Measurements from ENCODE around the gene HS6ST1.
"Not testable (repeated sequence)": the region's sequence is repeated elsewhere in the genome, so short reads cannot be mapped to it uniquely, and the experiment has no call there.

The HS6ST1 gene

DNA sequence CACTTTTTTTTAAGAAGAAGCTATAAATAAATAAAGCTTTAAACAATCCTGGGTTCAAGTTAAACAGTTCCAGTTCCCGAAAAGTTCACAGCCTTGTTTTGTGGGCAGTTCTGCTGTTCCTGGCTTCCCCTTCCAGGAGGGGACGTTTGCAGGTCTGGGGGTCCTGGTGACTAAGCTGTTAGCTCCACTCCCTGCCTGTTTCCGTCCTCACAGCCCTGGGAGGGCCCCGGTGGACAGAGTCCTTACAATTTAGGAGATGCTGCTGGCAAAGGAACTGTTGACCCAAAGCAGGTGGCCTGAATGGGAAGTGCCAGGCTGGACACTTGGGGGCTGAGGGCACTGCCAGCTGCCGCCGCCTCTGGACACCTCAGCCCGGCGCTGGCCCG lies 53.1 kb downstream of the HS6ST1 start:
- DNase-seq = not testable (repeated sequence)

DNA sequence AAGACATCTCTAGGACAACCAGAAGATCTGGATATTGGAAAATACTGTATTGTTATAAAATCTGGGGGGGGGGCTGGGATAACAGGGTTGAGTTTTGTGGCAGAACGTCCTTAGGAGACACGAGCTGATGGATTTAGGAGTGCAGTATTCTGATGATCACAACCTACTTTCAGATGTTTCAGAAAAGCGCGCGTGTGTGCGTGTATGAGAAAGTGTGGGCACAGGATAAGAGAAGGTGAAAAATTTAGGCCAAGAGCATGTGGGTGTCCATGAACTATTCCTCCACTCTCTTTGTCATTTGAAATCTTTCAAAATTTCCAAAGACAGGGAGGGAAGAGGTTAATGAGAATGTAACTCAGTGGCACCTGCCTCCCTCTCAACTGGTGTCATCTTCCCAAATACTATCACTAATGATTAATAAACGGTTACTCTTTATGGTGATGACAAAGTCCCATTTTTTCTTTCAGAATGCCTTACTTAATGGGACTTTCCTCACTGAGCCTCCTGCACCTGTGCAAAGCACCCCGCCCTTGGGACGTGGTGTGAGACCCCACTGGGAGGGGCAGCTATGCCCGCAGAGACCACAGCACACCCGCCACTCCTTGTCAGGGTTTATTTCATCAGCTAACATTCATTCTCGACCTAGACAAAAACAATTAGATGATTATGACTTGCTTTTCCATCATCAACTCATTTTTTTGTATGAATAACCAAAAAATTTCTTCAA lies 53.6 kb downstream of the HS6ST1 start:
- no peak for DNase-seq

DNA sequence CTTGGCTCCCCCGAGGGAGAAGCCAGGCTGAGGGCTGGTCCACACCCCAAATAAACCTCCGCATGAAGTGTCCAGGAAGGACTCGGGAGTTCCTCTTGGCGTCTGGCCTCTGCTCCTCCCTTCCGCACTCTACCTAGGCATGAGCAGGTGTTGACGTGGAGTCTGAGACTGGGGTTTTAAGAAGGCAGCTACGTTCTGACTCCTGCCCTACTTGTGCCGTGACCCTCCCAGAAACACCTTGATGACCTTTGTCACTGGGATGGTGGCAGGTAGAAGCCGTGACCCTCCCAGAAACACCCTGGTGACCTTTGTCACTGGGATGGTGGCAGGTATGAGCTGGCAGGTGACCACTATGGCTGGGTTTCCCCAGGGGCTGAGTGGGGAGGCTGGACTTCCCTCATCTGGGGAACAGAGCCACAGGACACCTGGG lies 54.8 kb downstream of the HS6ST1 start:
- no peak for DNase-seq

DNA sequence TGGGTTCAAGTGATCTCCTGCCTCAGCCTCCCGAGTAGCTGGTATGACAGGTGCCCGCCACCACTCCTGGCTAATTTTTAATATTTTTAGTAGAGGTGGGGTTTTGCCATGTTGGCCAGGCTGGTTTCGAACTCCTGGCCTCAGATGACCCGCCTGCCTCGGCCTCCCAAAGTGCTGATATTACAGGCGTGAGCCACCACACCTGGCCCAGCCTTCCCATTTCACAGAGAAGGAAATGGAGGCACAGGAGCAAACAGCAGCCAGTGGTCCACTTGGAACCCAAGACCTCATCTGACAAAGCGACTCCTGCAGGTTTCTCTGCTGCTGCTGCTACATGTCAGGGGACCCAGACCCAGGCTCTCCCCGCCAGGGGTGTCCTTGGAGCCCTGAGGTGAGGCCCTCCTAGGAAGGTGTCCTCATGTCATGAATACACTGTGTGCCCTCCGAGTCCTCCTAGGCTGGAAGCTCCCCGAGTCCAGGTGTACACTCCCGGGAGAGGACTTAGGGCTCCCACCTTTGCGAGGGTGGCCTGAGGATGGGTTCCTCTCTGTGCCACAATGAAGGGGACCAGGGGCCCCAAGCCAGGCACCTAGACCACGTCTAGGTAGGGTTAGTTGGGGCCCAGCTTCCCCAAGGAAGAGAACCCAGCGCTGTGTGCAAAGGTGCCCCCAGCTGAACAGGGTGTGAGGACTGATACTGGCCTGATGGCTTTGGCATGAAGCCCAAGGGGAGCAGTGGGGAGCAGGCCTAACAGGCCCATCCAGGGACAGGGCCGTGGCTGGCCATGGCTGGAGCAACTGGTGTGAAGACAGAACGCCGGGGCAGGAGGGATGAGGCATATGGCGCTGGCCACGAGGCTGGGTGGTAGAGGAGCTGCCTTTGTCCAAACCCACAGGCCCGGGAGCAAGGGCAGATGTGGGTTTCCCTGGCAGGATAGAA lies 56.1 kb downstream of the HS6ST1 start:
- no peak for DNase-seq

DNA sequence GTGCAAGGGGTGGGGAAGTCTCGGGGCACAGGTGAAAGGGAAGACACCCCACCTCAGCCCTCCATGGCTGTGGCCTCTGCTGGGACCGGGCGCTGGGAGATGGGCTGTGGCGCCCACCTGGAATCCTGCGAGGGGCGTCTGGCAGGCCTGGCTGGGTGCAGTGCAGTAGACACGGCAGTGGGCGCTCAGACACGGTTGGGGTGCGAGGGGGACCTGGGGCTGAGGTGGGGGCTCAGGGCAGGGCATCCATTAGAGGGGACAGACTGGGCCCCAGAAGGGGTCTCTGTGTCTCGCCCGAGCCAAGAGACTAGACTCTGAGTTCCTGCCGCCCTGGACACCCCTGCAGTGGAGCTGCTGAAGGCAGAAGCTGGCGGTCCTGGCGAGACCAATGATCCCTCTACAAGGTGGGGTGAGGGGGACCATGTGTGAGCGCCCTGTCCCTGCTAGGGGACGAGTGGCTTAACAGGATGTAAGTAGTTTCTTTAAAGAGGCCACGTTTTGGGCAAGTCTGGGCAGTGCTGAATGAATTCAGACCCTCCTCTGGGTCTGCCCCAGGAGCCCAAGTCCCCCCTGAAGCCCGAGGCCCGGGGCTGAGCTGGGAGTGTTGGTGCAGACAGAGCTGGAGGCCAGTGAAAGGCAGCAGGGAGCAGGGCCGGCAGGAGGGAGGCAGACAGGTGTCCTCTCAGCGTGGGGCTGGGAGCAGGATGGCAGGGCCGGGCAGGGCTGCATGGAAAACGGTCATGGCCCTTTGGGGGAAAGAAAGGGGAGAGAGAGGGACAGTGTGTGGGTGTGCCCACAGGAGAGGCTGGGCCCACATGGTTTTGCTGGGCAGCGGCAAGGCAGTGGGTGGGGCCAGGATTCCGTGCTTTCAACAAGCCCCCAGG lies 57.2 kb downstream of the HS6ST1 start:
- no peak for DNase-seq

DNA sequence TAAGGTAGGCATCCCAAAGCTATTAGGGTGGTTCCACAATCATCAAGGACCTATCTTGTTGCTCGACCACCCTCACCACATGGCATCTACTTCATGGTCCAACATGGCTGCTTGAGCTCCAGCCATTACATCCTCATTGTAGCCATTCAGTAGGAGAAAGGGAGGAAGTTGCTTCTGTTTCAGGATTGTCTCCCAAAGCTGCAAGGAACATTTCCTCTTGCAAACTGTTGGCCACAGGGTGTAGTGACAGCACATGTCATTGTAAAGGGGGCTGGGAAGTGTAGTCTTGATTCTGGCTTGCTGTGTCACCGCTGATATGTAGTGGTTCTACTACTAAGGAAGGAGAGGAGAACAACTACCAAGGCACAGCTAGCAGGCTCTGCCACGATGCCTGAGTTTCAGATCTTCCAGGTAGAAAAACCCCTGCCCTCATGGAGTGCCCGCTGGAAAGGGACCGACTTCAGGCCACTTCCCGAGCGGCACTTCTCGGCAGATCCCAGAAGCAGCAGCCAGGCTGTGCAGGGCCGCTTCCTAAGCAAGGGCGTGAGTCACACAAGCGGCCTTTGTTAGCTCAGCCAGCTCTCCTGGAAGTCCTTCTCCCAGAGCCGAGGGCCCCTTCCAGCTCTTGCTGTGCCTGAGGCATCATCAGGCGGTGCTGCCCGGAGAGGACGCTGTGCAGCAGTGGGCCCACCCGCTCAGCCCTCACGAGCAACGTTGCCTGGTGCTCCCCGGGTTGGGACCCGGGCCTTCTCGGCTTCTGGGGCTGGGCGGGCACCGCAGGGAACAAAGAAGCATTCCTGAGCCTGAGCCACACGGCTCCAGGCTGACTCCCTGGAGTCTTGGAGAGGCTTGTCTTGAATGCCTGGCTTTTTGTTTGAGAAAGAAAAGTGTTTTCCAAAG lies 58.2 kb downstream of the HS6ST1 start:
- no peak for DNase-seq

DNA sequence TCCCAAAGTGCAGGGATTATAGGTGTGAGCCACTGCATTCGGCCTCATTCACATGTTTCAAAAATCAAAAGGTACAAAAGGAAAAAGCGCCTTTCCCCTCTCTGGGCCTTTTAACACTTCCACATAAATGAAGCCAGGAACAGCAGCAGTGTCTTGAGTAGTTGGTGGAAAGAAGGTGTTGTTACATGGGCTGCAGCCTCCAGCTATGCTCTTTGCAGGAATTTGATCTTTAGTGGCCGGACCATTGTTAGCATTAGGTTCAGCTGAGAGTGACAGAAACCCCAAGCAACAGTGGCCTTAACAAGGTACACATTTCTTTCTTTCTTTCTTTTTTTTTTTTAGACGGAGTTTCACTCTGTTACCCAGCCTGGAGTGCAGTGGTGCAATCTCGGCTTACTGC lies 59.1 kb downstream of the HS6ST1 start:
- DNase-seq = no peak

DNA sequence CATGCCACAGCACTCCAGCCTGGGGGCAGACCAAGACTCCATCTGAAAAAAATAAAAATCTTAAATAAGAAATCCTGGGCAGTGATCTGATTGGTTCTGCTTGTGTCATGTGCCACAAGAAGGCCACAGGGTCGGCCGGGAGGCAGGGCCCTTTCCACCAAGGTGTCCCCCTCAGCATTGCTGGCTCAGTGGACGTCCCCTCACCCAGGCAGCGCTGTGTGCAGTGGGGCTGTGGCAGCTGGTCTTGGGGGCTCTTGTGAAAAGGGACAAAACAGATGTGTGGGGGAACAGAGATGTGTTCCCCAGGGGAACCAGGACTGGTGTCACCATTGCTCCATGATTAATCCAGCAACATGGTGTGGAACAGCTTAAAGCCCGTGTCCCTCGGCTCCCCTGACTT lies 60.5 kb downstream of the HS6ST1 start:
- no peak for DNase-seq

DNA sequence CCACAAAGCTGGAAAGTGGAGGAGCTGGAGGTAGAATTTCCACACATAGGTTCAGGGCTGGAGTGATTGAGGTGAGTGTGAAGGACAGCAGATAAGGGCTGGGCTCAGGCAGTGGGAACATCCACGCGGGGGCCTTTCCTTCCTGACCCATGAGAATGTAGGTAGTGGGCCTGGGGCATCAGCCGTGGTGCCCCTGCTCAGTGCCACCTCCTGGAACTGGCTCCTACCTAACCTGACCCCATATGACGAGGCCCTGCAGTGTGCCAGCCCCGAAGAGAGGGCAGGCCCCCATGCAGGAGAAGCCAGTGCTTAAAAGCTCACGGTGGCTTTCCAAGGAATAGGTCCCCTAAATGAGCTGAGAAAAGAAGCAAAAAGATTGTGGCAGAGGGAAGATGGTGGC lies 66.2 kb downstream of the HS6ST1 start:
- DNase-seq = no peak

DNA sequence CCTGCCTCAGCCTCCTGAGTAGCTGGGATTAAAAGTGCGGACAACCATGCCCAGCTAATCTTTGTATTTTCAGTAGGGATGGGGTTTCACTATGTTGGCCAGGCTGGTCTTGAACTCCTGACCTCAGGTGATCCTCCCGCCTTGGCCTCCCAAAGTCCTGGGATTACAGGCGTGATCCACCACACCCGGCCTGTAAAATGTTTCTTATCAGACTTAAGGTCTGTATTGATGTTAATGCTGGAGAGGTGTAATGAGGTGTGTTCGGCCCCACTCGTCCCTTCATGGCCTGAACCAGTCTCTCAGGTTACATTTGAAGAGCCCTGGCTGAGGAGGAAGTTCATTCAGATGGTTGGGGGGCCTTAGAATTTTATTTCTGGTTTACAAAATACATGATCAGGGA lies 66.6 kb downstream of the HS6ST1 start:
- DNase-seq = not testable (repeated sequence)

DNA sequence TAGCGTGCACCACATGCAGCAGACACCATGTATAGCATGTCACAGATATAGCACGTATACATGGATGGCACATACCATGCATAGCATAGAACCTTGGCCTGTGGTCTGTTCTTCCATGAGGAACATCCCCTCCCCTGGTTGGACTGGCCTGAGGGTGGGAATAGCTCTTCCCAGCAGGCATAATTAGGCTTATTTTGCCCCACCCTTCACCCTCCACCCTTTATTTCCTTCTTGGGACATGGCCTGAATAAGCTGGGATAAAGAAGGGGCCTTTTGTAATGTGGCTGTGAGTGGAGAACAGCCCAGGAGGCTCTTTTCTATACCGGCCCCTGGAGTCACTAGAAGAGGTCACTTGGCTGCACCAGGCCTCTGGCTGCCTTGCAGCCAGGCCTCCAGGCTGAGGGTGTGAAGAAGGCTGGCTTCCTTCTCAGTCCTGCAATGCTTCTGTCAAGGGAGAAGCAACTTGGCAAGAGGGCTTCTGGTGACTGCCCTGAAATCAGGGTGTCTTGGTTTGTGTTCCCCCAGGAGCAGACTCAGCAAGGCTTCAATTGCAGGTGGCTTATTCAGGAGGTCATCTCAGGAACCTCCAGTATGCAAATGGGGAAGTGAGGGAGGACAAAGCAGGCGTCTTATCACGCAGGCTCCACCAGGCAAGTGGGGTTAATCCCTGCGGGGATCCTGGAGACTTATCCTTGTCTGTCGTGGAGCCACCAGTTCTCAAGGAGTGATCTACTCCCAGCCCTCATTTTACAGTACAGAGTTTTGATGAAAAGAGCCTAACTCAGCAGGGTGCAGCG lies 68.2 kb downstream of the HS6ST1 start:
- DNase-seq = no peak

DNA sequence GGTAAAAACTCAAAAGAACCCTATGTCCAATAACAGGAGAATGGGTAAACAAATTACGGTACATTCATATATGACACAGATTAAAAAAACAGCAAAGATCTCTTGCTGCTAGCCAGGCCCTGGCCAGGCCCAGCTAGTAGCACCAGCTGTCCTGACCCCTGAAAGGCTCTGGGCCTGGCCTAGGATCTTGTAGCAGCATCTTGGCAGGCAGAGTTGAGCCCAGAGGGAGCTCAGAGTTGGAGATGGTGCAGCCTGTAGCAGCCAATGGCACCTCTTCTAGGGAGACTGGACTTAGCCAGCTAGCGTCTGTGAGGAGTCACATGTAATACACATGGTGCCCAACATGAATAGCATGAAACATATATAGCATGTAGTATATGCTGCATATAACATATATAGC lies 69.1 kb downstream of the HS6ST1 start:
- DNase-seq = no peak

DNA sequence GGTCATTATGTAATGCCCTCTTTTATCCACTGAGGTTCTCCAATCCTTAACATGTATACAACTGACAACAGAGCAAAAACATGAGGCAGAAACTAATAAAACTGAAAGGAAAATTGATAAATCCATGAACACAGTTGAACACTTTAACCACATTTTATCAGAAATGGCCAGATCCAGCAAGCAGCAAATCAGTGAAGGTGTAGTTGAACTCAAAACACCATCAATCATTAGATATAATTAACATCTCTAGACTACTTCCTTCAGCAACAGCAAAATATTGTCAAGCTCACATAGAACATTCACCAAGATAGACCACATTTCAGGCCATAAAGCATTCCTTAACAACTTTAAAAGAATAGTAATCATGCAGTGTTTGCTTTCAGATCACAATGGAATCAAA lies 72.9 kb downstream of the HS6ST1 start:
- DNase-seq = no peak

DNA sequence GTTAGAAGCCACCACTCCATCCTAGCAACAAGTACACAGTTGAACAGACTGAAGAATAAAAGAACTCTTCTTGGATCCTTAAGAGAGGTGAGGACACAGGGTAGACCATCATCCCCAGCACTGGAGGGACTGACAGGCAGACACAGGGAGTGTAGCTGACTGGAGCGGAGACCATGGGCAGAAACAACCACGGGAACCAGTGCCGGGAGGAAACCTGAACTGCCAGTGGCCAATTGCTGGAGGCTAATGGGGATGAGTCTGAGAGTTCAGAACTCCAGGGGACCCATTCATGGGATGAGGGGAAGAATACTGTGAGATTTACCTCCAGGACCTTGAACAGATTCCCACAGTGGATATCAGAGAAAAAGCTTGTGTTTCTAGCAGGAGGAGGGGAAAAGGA lies 76.8 kb downstream of the HS6ST1 start:
- no peak for DNase-seq

DNA sequence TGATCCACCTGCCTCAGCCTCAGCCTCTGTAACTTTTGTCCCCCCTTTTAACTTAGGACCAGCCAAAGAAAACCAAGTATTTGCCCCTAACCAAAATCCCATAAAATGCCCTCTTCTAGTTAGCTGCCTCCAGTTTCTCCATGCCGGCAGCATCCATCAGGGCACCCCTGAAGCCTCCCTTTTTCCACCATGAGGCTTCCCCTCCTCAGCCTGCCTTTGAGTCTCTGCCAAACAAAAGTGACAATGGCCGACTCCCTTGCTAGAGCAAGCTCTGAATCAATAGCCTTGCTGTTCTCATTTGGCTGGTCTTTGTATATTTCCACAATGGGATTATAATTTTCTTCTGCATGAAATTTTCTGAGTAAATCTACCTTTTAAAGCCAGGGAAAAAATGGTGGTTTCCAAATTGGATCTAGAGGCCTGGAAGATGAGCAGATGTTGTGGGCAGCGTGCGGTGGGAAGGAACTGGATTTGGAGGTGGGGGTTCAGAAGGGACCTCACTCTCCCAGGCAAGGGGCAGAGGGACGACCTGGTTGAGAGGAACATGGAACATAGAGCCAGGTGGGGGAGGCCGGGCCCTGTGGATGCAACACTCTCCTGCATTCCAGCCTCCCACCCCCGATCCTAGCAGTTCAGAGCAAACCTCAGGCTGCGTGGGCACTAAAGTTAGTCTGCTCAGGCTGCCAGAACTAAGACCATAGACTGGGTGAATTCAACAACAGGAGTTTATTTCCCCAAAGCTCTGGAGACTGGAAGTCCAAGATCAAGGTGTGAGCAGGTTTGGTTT lies 80.6 kb downstream of the HS6ST1 start:
- no peak for DNase-seq

DNA sequence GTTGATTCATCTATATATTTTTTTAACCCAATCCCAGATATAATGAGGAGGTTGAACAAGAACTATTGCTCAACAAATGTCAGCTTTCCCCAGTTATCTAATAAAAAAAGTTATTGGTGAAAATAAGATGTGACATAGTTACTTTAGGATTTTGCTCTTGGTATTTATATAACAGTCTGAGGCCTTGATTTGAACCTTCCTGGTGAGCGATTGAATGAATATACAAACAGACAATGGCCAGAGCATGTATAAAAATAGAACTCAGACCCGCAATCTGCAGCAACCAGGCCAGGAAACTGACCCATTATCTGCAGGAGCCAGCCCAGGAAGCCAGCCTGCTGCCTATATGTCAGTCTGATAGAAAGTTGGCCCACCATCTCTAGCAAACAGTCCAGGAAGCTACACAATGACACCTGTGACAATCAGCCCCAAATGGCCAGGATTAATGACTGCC lies 81.6 kb downstream of the HS6ST1 start:
- peak in 1 of 2 experiments; percentile 66 for DNase-seq

DNA sequence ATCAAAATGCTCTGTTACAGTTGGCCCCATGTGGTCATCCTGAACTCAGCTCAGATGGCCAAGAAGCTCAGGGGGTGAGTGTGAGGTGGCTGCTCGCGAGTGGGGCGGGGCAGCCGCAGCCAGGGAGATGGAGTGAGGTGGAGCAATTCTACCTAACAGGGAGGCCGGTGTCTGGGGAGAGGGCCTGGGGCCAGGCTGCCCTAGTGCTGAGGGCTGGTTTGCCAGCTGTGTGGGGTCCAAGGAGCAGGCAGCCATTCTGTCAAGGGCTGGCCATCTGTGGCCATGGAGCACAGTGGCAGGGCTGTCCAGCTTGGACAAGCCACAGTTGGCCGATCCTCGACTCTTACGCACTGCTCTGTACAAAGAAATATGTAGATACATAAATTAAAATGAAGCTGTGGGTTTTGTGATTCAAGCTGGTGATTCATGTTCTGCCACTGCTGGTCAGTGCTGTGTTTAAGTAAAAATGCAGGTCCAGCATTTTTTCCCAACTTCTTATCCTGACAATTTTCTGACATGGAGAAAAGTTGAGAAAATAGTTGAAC lies 82.1 kb downstream of the HS6ST1 start:
- no peak for DNase-seq

DNA sequence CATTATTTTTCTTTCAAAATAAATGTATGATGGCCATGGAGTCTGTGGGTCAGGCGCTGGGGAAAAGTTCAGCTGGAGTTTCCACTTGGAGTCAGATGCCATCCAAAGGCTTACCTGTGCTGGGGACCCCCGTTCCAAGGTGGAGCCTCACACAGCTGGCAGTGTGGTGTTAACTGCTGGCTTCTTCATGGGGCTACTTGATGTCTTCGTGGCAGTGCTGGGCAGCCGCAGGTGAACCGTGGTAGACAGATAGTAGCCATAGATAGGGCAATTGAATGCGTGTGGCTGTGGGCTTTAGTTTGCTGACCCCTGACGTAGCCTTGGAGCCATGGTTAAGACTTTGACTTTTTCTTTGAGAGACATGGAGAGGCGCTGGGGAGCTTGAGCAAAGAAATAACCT lies 83.1 kb downstream of the HS6ST1 start:
- DNase-seq = no peak

DNA sequence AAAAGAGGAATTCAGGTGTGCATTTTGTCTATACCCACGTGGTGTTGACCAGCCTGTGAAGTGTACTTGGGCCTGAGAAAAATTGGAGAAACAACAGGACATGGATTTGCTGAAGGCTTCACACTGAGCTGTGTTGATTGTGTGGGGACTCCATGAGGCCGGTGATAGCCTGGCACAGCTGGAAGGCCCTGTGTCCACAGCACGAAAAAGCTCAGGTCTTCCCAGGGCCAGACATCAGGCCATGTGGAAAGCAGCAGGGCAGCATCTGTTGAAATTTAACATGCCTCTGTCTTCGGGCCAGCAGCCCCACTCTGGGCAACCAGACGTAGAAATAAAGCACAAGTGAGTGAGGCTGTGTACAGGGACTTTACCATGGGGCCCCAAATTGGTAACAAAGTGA lies 84.1 kb downstream of the HS6ST1 start:
- DNase-seq = no peak
